ENCODE results near the gene SNRPB. TPM values are rescaled to one million over a fixed set of nuclear protein-coding genes. Genes with fewer than 3 reads are reported as not detected.

Gene SNRPB
- total RNA-seq, 1 experiment from 2014 or later = 532 TPM

GRCh38 chr20:2518096-2518495, 47.5 kb upstream of the SNRPB start:
- ChIA-PET POLR2A (no interaction called here), CTCF (no interaction called here)
- Mint-ChIP-seq H3K9me3 (ENCODE audit: unreplicated experiment) (no peaks in the 10 kb centered on the region), H3K4me1 (ENCODE audit: low read depth, unreplicated experiment) (no peaks in the 10 kb centered on the region), H3K27me3 (ENCODE audit: insufficient read depth, unreplicated experiment) (peaks cover 5% of the 10 kb centered on the region), H3K4me3 (ENCODE audit: unreplicated experiment) (no peak overlapping the region), H3K27ac (ENCODE audit: unreplicated experiment) (no peak overlapping the region), H3K36me3 (ENCODE audit: insufficient read depth, unreplicated experiment) (no peaks in the 10 kb centered on the region)
- BruUV-seq (replicated peaks) = no TSS peak
- H3K27me3 ChIP-seq (replicated peaks; ENCODE audit: control insufficient read depth, insufficient read depth, low read length) = no peaks in the 10 kb centered on the region; the same call in none of the 2 replicates
- H3K36me3 ChIP-seq (ENCODE audit: control insufficient read depth, insufficient read depth, low read length) = no peaks in the 10 kb centered on the region
- H3K4me1 ChIP-seq = no peaks in the 10 kb centered on the region
- intact Hi-C loops (cut with micrococcal nuclease; ENCODE audit: unreplicated experiment) = no loop called here
- H3K9me3 ChIP-seq = no peaks in the 10 kb centered on the region
- no peak overlapping the region for H3K4me3 ChIP-seq (ENCODE audit: low read depth, low read length)
- TF ChIP-seq CTCF (IDR thresholded peaks at IDR 0.05; ENCODE audit: insufficient read depth in 1 of 2, low read depth in 1 of 2, low read length in 1 of 2, severe bottlenecking in 1 of 2, unreplicated experiment in 1 of 2) = no peak
- DNase-seq = no peak

- ChIA-PET CTCF (no interaction called here), POLR2A (no interaction called here)
- Mint-ChIP-seq H3K4me1 (ENCODE audit: low read depth, unreplicated experiment) (no peaks in the 10 kb centered on the region), H3K4me3 (ENCODE audit: unreplicated experiment) (no peak overlapping the region), H3K27ac (ENCODE audit: unreplicated experiment) (no peak overlapping the region), H3K27me3 (ENCODE audit: insufficient read depth, unreplicated experiment) (peaks cover 5% of the 10 kb centered on the region), H3K36me3 (ENCODE audit: insufficient read depth, unreplicated experiment) (no peaks in the 10 kb centered on the region), H3K9me3 (ENCODE audit: unreplicated experiment) (no peaks in the 10 kb centered on the region)
- intact Hi-C loops (cut with micrococcal nuclease; ENCODE audit: unreplicated experiment) = no loop called here
- Histone ChIP-seq H3K9me3 (no peaks in the 10 kb centered on the region), H3K36me3 (ENCODE audit: control insufficient read depth, insufficient read depth, low read length) (no peaks in the 10 kb centered on the region), H3K4me1 (no peaks in the 10 kb centered on the region), H3K4me3 (ENCODE audit: low read depth, low read length) (no peak overlapping the region), H3K27me3 (replicated peaks; ENCODE audit: control insufficient read depth, insufficient read depth, low read length) (no peaks in the 10 kb centered on the region; the same call in 1 of the 2 replicates)
- no TSS peak for BruUV-seq (replicated peaks)
- no peak for TF ChIP-seq CTCF (IDR thresholded peaks at IDR 0.05; ENCODE audit: insufficient read depth in 1 of 2, low read depth in 1 of 2, low read length in 1 of 2, severe bottlenecking in 1 of 2, unreplicated experiment in 1 of 2)
- no peak for DNase-seq
These were observed 45.8 kb upstream of the SNRPB start for GRCh38 chr20:2516399-2516798.

GRCh38 chr20:2515203-2515602, 44.6 kb upstream of the SNRPB start:
- CTCF ChIA-PET = interaction anchor here (1.0 kb wide), 1 partner anchor 9 kb away, joined by 6 read pairs; no protein-coding TSS in a partner anchor
- no peaks in the 10 kb centered on the region for H3K36me3 Mint-ChIP-seq (ENCODE audit: insufficient read depth, unreplicated experiment)
- POLR2A ChIA-PET = no interaction called here
- H3K27me3 Mint-ChIP-seq (ENCODE audit: insufficient read depth, unreplicated experiment) = peaks cover 5% of the 10 kb centered on the region
- Histone ChIP-seq H3K4me3 (ENCODE audit: low read depth, low read length) (no peak overlapping the region), H3K9me3 (no peaks in the 10 kb centered on the region), H3K27me3 (replicated peaks; ENCODE audit: control insufficient read depth, insufficient read depth, low read length) (no peaks in the 10 kb centered on the region; the same call in 1 of the 2 replicates), H3K4me1 (peaks cover 6% of the 10 kb centered on the region), H3K36me3 (ENCODE audit: control insufficient read depth, insufficient read depth, low read length) (no peaks in the 10 kb centered on the region)
- no peak overlapping the region for H3K4me3 Mint-ChIP-seq (ENCODE audit: unreplicated experiment)
- intact Hi-C loops (cut with micrococcal nuclease; ENCODE audit: unreplicated experiment) = no loop called here
- peaks cover 7% of the 10 kb centered on the region for H3K4me1 Mint-ChIP-seq (ENCODE audit: low read depth, unreplicated experiment)
- no peak overlapping the region for H3K27ac Mint-ChIP-seq (ENCODE audit: unreplicated experiment)
- H3K9me3 Mint-ChIP-seq (ENCODE audit: unreplicated experiment) = no peaks in the 10 kb centered on the region
- BruUV-seq (replicated peaks) = no TSS peak
- DNase-seq = no peak
- no peak for TF ChIP-seq CTCF (IDR thresholded peaks at IDR 0.05; ENCODE audit: insufficient read depth in 1 of 2, low read depth in 1 of 2, low read length in 1 of 2, severe bottlenecking in 1 of 2, unreplicated experiment in 1 of 2)

Measured in Caco-2 (cell line).